ENCODE results near the gene TPMT.
"Not testable (repeated sequence)": the region's sequence is repeated elsewhere in the genome, so short reads cannot be mapped to it uniquely, and the experiment has no call there.

Gene TPMT

DNA sequence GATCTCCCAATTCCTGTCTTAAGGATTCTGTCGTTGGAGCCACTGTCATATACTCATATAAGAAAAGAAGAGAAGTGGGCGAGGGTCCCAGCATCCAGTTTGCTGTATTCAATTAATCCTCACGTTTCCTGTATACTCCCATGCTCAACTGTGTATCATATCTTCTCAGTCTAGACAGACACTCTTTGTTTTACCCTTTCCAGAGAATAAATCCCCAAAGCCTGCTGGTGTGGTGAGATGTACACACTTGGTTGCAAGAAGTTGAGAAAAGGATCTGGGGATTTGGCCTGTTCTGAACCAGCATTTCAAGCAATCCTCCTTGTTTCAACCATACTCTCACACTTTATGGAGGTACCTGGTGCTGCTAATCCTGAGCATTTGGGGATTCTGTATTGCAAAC is 3.1 kb downstream of the TPMT start:
- H3K27me3 ChIP-seq (ENCODE audit: control insufficient read depth, insufficient read depth, low read length): no peaks in the 10 kb centered on the region
- H3K9ac ChIP-seq (ENCODE audit: low read length): no peak overlapping the region
- H3K9me3 ChIP-seq (ENCODE audit: control insufficient read depth, low read length): no peaks in the 10 kb centered on the region
- H3K4me1 ChIP-seq (ENCODE audit: control insufficient read depth, insufficient read depth, low read length): peaks cover 17% of the 10 kb centered on the region
- no peak overlapping the region for H3K4me3 ChIP-seq (ENCODE audit: low read length)
- H3K36me3 ChIP-seq (ENCODE audit: control insufficient read depth, insufficient read depth, low read length): no peaks in the 10 kb centered on the region

DNA sequence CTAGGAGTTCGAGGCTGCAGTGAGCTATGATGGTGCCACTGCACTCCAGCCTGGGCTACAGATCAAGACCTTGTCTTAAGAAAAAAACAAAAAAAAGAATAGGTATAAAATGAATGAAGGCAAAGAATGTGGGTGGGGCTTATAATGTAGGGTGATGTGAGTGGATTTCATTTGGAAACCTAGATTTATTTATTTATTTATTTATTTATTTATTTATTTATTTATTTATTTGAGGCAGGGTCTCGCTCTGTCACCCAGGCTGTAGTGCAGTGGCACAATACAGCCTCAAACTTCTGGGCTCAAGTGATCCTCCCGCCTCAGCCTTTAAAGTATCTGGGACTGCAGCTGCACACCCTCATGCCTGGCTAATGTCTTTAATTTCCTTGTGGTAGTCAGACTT is 3.5 kb downstream of the TPMT start:
- not testable (repeated sequence) for H3K9ac ChIP-seq (ENCODE audit: low read length); H3K4me3 ChIP-seq (ENCODE audit: low read length); H3K27me3 ChIP-seq (ENCODE audit: control insufficient read depth, insufficient read depth, low read length); H3K9me3 ChIP-seq (ENCODE audit: control insufficient read depth, low read length); H3K36me3 ChIP-seq (ENCODE audit: control insufficient read depth, insufficient read depth, low read length)
- peaks cover 16% of the 10 kb centered on the region for H3K4me1 ChIP-seq (ENCODE audit: control insufficient read depth, insufficient read depth, low read length)

DNA sequence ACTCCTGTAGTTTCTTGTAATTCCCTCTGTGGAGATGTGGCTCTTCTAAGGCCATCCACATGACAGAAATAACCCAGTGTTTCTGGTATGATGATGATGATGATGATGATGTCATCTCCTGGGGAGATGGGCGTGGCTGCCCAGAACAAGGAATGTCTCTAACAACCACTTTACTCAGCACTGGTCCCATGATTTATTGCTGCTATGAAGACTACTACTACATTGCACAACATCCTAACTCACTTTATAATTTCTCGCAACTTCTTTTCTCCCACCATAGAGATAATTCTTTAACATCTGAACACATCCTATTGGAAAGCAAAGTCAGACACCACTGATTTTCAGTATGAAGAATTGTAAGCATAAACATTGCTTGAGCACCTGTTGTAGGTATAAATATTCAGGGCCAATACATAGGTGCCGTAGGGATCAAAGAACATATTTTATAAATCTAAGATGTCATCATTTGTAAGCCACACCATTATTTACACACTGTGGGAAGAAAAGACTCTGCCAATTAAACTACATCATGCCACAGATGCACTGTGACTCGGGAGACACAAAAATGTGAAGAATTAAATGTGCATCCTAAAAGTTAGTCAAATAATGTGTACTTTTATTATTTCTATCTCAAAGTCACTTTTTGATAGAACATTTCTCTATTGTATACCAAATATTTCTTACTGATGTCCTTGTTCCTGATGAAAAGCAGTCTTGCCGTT is 6.4 kb downstream of the TPMT start:
- H3K9me3 ChIP-seq (ENCODE audit: control insufficient read depth, low read length): no peaks in the 10 kb centered on the region
- H3K4me1 ChIP-seq (ENCODE audit: control insufficient read depth, insufficient read depth, low read length): peaks cover 6% of the 10 kb centered on the region
- H3K4me3 ChIP-seq (ENCODE audit: low read length): no peak overlapping the region
- H3K9ac ChIP-seq (ENCODE audit: low read length): no peak overlapping the region
- no peaks in the 10 kb centered on the region for H3K36me3 ChIP-seq (ENCODE audit: control insufficient read depth, insufficient read depth, low read length)
- no peaks in the 10 kb centered on the region for H3K27me3 ChIP-seq (ENCODE audit: control insufficient read depth, insufficient read depth, low read length)

DNA sequence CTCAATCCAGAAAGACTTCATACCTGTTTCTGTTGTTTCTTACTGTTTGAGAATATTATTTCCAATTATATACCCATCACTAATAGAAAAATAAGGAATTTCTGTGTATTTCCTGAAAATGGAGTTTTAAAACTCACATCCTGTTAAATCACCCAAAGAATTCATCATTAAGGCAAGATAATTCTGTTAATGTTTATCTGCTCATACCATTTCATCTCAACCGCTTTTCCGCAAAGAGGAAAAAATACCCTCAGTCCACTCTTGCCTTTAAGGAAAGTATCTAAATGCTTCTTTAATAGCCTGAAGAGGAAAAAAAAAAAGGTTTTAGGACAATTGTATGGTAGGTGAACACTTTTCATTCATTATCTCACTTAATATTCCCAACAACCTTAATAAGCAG is 7.3 kb downstream of the TPMT start:
- no peaks in the 10 kb centered on the region for H3K27me3 ChIP-seq (ENCODE audit: control insufficient read depth, insufficient read depth, low read length)
- peaks cover under 1% of the 10 kb centered on the region for H3K36me3 ChIP-seq (ENCODE audit: control insufficient read depth, insufficient read depth, low read length)
- H3K4me1 ChIP-seq (ENCODE audit: control insufficient read depth, insufficient read depth, low read length): peaks cover 3% of the 10 kb centered on the region
- H3K4me3 ChIP-seq (ENCODE audit: low read length): no peak overlapping the region
- no peaks in the 10 kb centered on the region for H3K9me3 ChIP-seq (ENCODE audit: control insufficient read depth, low read length)
- H3K9ac ChIP-seq (ENCODE audit: low read length): no peak overlapping the region

DNA sequence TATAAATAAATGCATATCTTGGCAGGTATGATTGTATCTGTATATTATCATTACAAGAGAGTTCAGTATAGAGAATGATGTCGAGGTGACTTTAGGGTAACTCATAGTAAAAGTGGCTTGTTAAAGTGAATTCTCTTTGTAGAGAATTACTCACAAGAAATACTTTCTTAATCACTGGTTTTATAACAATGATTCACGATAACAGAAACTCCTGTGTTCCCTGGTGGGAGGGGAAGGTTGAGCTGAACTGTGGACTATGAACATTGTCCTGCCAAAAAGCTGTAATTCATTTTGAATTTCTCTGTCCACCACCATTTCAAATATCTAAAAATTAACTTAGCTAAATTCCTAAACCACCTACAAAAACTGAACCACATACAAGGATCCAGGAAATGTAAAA is 7.7 kb downstream of the TPMT start:
- H3K36me3 ChIP-seq (ENCODE audit: control insufficient read depth, insufficient read depth, low read length): peaks cover 3% of the 10 kb centered on the region
- no peak overlapping the region for H3K4me3 ChIP-seq (ENCODE audit: low read length)
- no peaks in the 10 kb centered on the region for H3K9me3 ChIP-seq (ENCODE audit: control insufficient read depth, low read length)
- H3K9ac ChIP-seq (ENCODE audit: low read length): no peak overlapping the region
- H3K27me3 ChIP-seq (ENCODE audit: control insufficient read depth, insufficient read depth, low read length): no peaks in the 10 kb centered on the region
- peaks cover 3% of the 10 kb centered on the region for H3K4me1 ChIP-seq (ENCODE audit: control insufficient read depth, insufficient read depth, low read length)

DNA sequence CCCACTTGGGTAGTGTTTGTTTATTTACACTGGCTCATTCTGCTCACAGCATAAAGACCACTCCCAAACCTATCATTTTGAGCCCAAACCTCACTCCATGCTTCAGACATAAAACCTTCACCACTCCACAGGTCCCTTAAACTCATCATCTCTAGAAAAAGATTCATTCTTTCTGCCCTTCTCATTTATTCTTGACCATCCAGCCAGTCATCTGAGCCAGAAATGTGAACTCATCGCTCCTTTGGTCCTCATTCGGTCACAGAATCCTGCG is 12.4 kb downstream of the TPMT start:
- peaks cover 2% of the 10 kb centered on the region for H3K4me1 ChIP-seq (ENCODE audit: control insufficient read depth, insufficient read depth, low read length)
- peaks cover 3% of the 10 kb centered on the region for H3K36me3 ChIP-seq (ENCODE audit: control insufficient read depth, insufficient read depth, low read length)
- H3K4me3 ChIP-seq (ENCODE audit: low read length): no peak overlapping the region
- H3K9ac ChIP-seq (ENCODE audit: low read length): no peak overlapping the region
- H3K9me3 ChIP-seq (ENCODE audit: control insufficient read depth, low read length): no peaks in the 10 kb centered on the region
- no peaks in the 10 kb centered on the region for H3K27me3 ChIP-seq (ENCODE audit: control insufficient read depth, insufficient read depth, low read length)

DNA sequence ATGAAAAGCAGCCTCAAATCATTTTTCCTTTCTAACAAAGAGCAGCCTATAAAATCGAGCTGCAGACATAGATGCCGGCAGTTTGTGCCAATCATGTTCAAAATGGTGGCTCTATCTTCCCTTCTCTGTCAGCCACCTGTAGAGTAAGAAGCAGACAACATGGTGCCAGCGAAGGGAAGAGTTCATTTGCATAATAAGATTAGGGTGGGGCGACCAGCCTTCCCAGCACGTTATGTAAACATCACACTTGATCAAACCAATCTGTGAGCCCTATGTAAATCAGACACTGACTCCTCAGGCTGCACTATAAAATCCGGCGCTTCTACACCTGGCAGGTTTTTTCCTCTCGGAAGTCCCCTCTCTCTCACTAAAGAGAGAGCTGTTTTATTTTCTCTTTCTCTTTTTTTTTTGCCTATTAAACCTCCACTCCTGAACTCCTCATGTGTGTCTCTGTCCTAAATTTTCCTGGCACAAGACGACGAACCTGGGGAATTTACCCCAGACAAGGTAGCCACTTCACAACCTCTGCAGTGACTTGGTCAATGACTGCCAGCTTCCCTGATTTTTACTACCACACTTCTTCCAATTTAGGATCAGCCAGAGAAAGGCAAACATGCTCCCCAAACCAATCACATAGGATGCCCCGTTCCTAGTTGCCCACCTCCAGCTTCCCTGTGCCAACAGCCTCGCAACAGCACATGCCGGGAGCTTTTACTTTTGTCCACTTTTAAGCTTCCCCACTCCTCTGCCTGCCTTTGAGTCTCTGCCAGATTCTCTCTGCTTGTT is 12.9 kb downstream of the TPMT start:
- Histone ChIP-seq H3K9ac (ENCODE audit: low read length) (no peak overlapping the region), H3K4me1 (ENCODE audit: control insufficient read depth, insufficient read depth, low read length) (no peaks in the 10 kb centered on the region), H3K36me3 (ENCODE audit: control insufficient read depth, insufficient read depth, low read length) (peaks cover 3% of the 10 kb centered on the region), H3K9me3 (ENCODE audit: control insufficient read depth, low read length) (no peaks in the 10 kb centered on the region), H3K27me3 (ENCODE audit: control insufficient read depth, insufficient read depth, low read length) (no peaks in the 10 kb centered on the region), H3K4me3 (ENCODE audit: low read length) (no peak overlapping the region)

DNA sequence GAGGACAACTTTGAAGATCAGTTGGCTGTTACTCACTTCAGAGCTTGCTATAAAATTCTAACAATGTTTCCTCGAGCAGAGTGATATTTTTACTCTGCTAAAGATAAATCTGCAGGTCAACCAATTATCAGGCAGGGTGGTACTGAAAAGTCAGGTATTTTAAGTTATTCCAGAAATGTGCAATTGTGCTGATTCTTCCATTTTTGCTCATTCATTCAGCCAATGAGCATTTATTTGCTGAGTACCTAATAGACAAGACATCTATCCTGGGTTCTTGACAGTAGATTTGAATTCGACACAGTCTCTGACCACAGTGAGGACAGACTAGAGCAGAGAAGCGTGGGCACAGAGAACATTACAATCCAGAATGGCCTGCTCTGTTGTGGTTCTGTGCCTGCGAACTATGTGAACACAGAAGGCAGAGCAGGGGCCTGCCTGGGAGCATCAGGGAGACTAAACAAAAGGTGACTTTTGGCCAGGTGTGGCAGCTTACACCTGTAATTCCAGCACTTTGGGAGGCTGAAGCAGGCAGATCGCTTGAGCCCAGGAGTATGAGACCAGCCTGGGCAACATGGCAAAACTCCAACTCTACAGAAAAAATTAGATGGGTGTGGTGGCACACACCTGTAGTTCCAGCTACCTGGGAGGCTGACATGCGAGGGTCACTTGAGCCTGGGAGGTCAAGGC is 14.8 kb downstream of the TPMT start:
- H3K9me3 ChIP-seq (ENCODE audit: control insufficient read depth, low read length): no peaks in the 10 kb centered on the region
- H3K36me3 ChIP-seq (ENCODE audit: control insufficient read depth, insufficient read depth, low read length): peaks cover 5% of the 10 kb centered on the region
- H3K4me1 ChIP-seq (ENCODE audit: control insufficient read depth, insufficient read depth, low read length): no peaks in the 10 kb centered on the region
- no peak overlapping the region for H3K4me3 ChIP-seq (ENCODE audit: low read length)
- H3K9ac ChIP-seq (ENCODE audit: low read length): no peak overlapping the region
- H3K27me3 ChIP-seq (ENCODE audit: control insufficient read depth, insufficient read depth, low read length): no peaks in the 10 kb centered on the region

DNA sequence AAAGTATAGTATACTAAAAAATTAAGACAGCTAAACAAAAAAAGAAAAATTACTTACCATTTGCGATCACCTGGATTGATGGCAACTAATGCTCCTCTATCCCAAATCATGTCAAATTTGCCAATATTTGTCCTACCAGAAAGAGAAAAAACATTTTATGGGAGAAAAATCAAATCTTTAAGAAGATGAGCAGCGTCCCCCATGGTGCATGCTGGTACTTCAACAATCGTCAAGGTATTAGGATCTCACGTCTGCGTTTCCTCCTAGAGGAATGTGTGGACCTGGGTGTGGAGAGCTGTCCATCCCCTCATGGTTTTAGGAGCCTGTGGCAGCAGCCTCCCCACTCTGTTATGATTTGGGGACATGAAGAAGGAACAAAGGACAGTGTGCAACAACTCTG is 16.0 kb downstream of the TPMT start:
- no peaks in the 10 kb centered on the region for H3K9me3 ChIP-seq (ENCODE audit: control insufficient read depth, low read length)
- H3K4me3 ChIP-seq (ENCODE audit: low read length): no peak overlapping the region
- H3K27me3 ChIP-seq (ENCODE audit: control insufficient read depth, insufficient read depth, low read length): no peaks in the 10 kb centered on the region
- H3K36me3 ChIP-seq (ENCODE audit: control insufficient read depth, insufficient read depth, low read length): peaks cover 7% of the 10 kb centered on the region
- H3K4me1 ChIP-seq (ENCODE audit: control insufficient read depth, insufficient read depth, low read length): no peaks in the 10 kb centered on the region
- H3K9ac ChIP-seq (ENCODE audit: low read length): no peak overlapping the region

DNA sequence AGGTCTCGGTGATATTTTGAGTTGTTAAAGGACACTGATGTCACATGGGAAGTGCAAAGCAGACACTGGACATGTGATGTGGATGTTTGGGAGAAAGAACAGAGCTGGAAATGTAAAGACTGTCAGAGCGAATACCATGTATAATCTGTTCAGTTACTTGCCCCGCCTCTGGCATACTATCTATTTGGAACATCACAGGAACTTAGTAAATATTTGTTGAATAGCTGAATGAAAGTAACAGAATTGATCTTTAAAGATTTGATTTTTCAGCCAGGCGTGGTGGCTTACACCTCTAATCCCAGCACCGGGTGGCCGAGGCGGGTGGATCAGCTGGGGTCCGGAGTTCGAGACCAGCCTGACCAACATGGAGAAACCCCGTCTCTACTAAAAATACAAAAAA is 18.6 kb downstream of the TPMT start:
- Histone ChIP-seq H3K4me1 (ENCODE audit: control insufficient read depth, insufficient read depth, low read length) (no peaks in the 10 kb centered on the region), H3K4me3 (ENCODE audit: low read length) (no peak overlapping the region), H3K9me3 (ENCODE audit: control insufficient read depth, low read length) (no peaks in the 10 kb centered on the region), H3K27me3 (ENCODE audit: control insufficient read depth, insufficient read depth, low read length) (no peaks in the 10 kb centered on the region), H3K36me3 (ENCODE audit: control insufficient read depth, insufficient read depth, low read length) (peaks cover 4% of the 10 kb centered on the region), H3K9ac (ENCODE audit: low read length) (no peak overlapping the region)

DNA sequence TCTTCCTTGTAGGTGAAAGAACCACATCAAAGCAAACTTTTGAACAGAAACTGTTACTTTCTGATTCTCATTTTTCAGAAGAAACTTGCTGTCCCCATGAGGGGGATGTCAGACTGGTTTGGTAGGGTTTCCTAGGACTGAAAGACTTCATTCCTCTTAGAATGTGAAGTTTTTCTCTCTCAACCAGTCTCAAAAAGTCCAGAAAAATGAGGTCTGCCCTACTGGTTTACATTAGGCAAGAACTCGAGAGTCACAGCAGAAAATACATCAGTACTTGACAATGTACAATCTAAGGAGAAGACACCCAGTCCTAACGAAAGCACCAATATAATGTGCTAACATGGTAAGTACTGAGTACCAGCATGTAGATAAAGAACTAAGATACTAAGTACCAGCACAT is 19.7 kb downstream of the TPMT start:
- H3K36me3 ChIP-seq (ENCODE audit: control insufficient read depth, insufficient read depth, low read length): peaks cover 4% of the 10 kb centered on the region
- H3K4me1 ChIP-seq (ENCODE audit: control insufficient read depth, insufficient read depth, low read length): no peaks in the 10 kb centered on the region
- H3K4me3 ChIP-seq (ENCODE audit: low read length): no peak overlapping the region
- H3K27me3 ChIP-seq (ENCODE audit: control insufficient read depth, insufficient read depth, low read length): no peaks in the 10 kb centered on the region
- no peak overlapping the region for H3K9ac ChIP-seq (ENCODE audit: low read length)
- no peaks in the 10 kb centered on the region for H3K9me3 ChIP-seq (ENCODE audit: control insufficient read depth, low read length)

DNA sequence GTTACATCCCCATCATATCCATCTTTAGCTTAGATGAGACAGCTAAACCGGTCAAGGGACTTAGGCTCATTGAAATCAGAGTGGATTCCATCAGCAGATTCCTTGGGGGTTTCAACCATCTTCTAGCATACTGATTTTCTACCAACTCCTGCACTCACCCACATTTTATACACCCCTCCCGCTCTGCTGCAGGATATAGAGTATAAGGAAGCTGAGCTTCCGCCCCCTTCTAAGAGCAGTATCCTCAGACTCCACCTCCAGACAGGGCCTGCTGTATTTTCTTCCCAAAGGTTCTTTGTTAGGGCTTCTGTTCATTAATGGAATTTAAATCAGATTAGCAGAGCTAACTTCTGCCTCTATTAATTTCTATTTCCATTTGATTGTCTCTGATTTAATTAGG is 22.5 kb downstream of the TPMT start:
- H3K9me3 ChIP-seq (ENCODE audit: control insufficient read depth, low read length): no peaks in the 10 kb centered on the region
- no peak overlapping the region for H3K9ac ChIP-seq (ENCODE audit: low read length)
- H3K36me3 ChIP-seq (ENCODE audit: control insufficient read depth, insufficient read depth, low read length): peaks cover 4% of the 10 kb centered on the region

More for the DNA sequence above, 22.5 kb downstream of the TPMT start:
- no peak overlapping the region for H3K4me3 ChIP-seq (ENCODE audit: low read length)
- no peaks in the 10 kb centered on the region for H3K27me3 ChIP-seq (ENCODE audit: control insufficient read depth, insufficient read depth, low read length)
- no peaks in the 10 kb centered on the region for H3K4me1 ChIP-seq (ENCODE audit: control insufficient read depth, insufficient read depth, low read length)
